Right lobe of liver (tissue), 6 donors: ENCODE results near the gene CACNG8. TPM values are rescaled to one million over a fixed set of nuclear protein-coding genes. Genes with fewer than 3 reads are reported as not detected.

Experiments
- ATAC-seq, 4 donors: fragments of 200-7000 bp; cut with Tn5 transposase; one replicate each; pipeline ENCODE4 v1.9.1; 2020; ENCODE audit warnings: mild to moderate bottlenecking in 4 of 4, moderate library complexity in 4 of 4
- DNase-seq, 3 donors: peaks; one replicate each; pipeline ENCODE4 v3.0.0-alpha.2; 2020
- H3K27ac ChIP-seq, 3 donors: fragments of 200-600 bp; one replicate each; pipeline ENCODE4 v1.8.0; 2022
- H3K27me3 ChIP-seq, 2 donors: fragments of 200-600 bp; one replicate each; pipeline ENCODE4 v1.8.0; 2022
- H3K36me3 ChIP-seq, 4 donors: fragments of 200-600 bp; sonication (generic) in 1 of 4; one replicate each; pipeline versions ENCODE4 v1.5.1 to v1.8.0; 2017 to 2022; ENCODE audit warnings: control low read depth in 1 of 4
- H3K4me1 ChIP-seq, 4 donors: fragments of 200-600 bp; sonication (generic) in 1 of 4; one replicate each; pipeline versions ENCODE4 v1.5.1 to v1.8.0; 2017 to 2022; ENCODE audit warnings: control low read depth in 1 of 4
- H3K4me3 ChIP-seq, 3 donors: fragments of 200-600 bp; one replicate each; pipeline ENCODE4 v1.8.0; 2022
- H3K9me3 ChIP-seq, 4 donors: fragments of 200-600 bp; sonication (generic) in 1 of 4; one replicate each; pipeline versions ENCODE4 v1.5.1 to v1.8.0; 2017 to 2022; ENCODE audit warnings: control low read depth in 1 of 4
- CTCF ChIP-seq, 4 donors: fragments of 200-600 bp in 3 of 4; fragments of 450-650 bp in 1 of 4; IDR thresholded peaks; one replicate each; pipeline versions ENCODE4 v1.5.1 to v1.8.0; 2016 to 2022; ENCODE audit warnings: antibody characterized with exemption in 4 of 4, mild to moderate bottlenecking in 2 of 4
- POLR2A ChIP-seq: fragments of 450-650 bp; IDR thresholded peaks from one replicate; pipeline ENCODE4 v1.6.1; 2017; ENCODE audit warnings: antibody characterized with exemption, mild to moderate bottlenecking
- WGBS: methylation state at CpG from one replicate; pipeline ENCODE4 v1.1.6; 2018; ENCODE audit warnings: low coverage, low lambda C conversion rate; ENCODE audit not compliant: insufficient coverage; ENCODE audit errors: missing lambda C conversion rate; 5-methylcytosine and 5-hydroxymethylcytosine counted together
- intact Hi-C, 2 donors: fragments of 100-400 bp; cut with DNase I; formaldehyde crosslinking; loops; one replicate each; pipeline versions ENCODE4 v1.11.2 to v1.14.1; 2022
- total RNA-seq, 6 experiments: library from RNA; depleted of rRNA in 2 of 6; stranded (reverse); fragments of >200 nt in 2 of 6; fragmentation: NEBNext Ultra II Directional in 3 of 6; extraction: Animal tissue kit (Norgen Biotek cat#: 25700) in 3 of 6; gene quantifications; one replicate each; pipeline versions ENCODE4 v1.1.0 to v1.2.4, GENCODE V29; 2016 to 2023
- donor health status: DM: no; HTN: yes; CAD: no.
- donor health status: DM: no; HTN: no; CAD: no.
- donor health status: DM: no; HTN: no; CAD: no.
- donor health status: DM: no; HTN: yes; CAD: no.
- donor health status: DM: no; HTN: yes; CAD: no.

The CACNG8 gene
- total RNA-seq, 6 experiments from 2014 or later, result 0.02 TPM; not detected in 5

GRCh38 chr19:53977991-53978731, 15.4 kb downstream of the CACNG8 start:
- DNase-seq (peak in 2 of 3 donors; percentile 57 to 64), ATAC-seq (peak; percentile 26 to 63 (median 37))
- no peaks in the 10 kb centered on the region for H3K4me1 ChIP-seq
- peaks cover 0 to 21% of the 10 kb centered on the region in 2 donors for H3K27me3 ChIP-seq
- peak overlapping the region in 1 of 3 donors; percentile 19 for H3K4me3 ChIP-seq
- H3K27ac ChIP-seq, result no peak overlapping the region
- intact Hi-C loops, result no loop called here
- WGBS, result 8% methylated on average over 24 of the region's 54 CpGs
- TF ChIP-seq CTCF (IDR thresholded peaks at IDR 0.05), result no peak
- no peak for TF ChIP-seq POLR2A
- no peaks in the 10 kb centered on the region for H3K9me3 ChIP-seq
- H3K36me3 ChIP-seq, result no peaks in the 10 kb centered on the region

- intact Hi-C loops, result no loop called here
These were observed 16.5 kb downstream of the CACNG8 start for GRCh38 chr19:53978975-53979801.

GRCh38 chr19:53980539-53981375, 18.0 kb downstream of the CACNG8 start:
- Histone ChIP-seq H3K4me1 (no peaks in the 10 kb centered on the region), H3K27me3 (peaks cover 0 to 21% of the 10 kb centered on the region in 2 donors), H3K9me3 (no peaks in the 10 kb centered on the region), H3K4me3 (no peak overlapping the region), H3K36me3 (no peaks in the 10 kb centered on the region), H3K27ac (no peak overlapping the region)
- TF ChIP-seq POLR2A, result no peak
- TF ChIP-seq CTCF (IDR thresholded peaks at IDR 0.05), result no peak
- DNase-seq (no peak), ATAC-seq (peak in 1 of 4 donors; percentile 13)
- intact Hi-C loops, result no loop called here
- WGBS, result 24% methylated on average over 19 of the region's 20 CpGs

More at GRCh38 chr19:53978975-53979801, 16.5 kb downstream of the CACNG8 start:
- WGBS, result 3% methylated on average over 18 of the region's 19 CpGs
- ATAC-seq (no peak), DNase-seq (no peak)
- H3K4me3 ChIP-seq, result no peak overlapping the region
- no peak for TF ChIP-seq POLR2A
- no peak for TF ChIP-seq CTCF (IDR thresholded peaks at IDR 0.05)
- no peaks in the 10 kb centered on the region for H3K9me3 ChIP-seq
- H3K27ac ChIP-seq, result no peak overlapping the region
- no peaks in the 10 kb centered on the region for H3K4me1 ChIP-seq
- H3K27me3 ChIP-seq, result peaks cover 0 to 21% of the 10 kb centered on the region in 2 donors
- no peaks in the 10 kb centered on the region for H3K36me3 ChIP-seq

DNA sequence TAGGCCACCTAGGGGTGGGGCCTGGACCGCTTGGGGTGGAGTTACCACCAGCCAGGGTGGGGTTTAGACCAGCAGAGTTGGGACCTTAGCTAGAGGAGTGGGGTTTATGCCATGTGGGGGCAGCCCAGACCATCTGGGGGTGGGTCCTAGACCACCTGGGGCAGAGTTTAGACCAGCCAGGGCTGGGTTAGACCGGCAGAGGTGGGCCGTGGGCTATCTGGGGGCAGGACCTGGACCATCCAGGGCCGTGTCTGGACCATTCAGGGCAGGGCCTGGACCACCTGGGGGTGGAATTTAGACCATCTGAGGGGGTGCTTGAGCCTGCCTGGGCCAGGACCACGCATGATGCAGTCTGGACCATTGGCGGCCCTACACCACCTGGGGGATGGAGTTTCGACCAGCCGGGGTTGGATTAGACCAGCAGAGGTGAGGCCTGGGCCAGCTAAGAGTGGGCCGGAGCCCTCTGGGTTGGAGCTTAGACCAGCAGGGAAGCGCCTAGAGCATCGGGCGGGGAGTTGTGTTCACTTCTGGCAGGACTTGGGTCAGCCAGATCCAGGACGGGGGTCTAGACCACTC, 18.7 kb downstream of the CACNG8 start:
- Histone ChIP-seq H3K4me3 (no peak overlapping the region), H3K36me3 (no peaks in the 10 kb centered on the region), H3K9me3 (no peaks in the 10 kb centered on the region), H3K27me3 (peaks cover 0 to 21% of the 10 kb centered on the region in 2 donors), H3K27ac (no peak overlapping the region), H3K4me1 (no peaks in the 10 kb centered on the region)
- DNase-seq (no peak), ATAC-seq (no peak)
- intact Hi-C loops, result no loop called here
- WGBS, result no CpG with 5 or more reads among the region's 13 CpGs
- no peak for TF ChIP-seq CTCF (IDR thresholded peaks at IDR 0.05)
- no peak for TF ChIP-seq POLR2A
